K562 (cell line): Measurements from ENCODE around the gene LENG8. TPM values are rescaled to one million over a fixed set of nuclear protein-coding genes. Genes with fewer than 3 reads are reported as not detected.

Experiments used
- ATAC-seq: fragments of 200-7000 bp; cut with Tn5 transposase; 3 replicates; pipeline ENCODE4 v1.9.1; 2020; ENCODE audit warnings: moderate library complexity
- BruUV-seq: library from RNA; stranded (reverse); fragments of 400-500 nt; replicated peaks from 2 replicates; lab custom pipeline; 2021; lab: Mats Ljungman, UMichigan
- CTCF ChIA-PET: fragments of 300-600 bp; formaldehyde crosslinking; extraction: SDS; loops from one replicate; lab custom pipeline; 2021; ENCODE audit warnings: low intra/inter-chr PET ratio; lab: Yijun Ruan, JAX
- POLR2A ChIA-PET: fragments of 300-600, 350-650 bp; sonication (Branson Sonifier 250); formaldehyde crosslinking; extraction: SDS; loops from one replicate; lab custom pipeline; 2021; ENCODE audit warnings: antibody characterized with exemption, inconsistent platforms; lab: Yijun Ruan, JAX
- DNase-seq, 4 experiments: peaks; one replicate each; pipeline versions ENCODE4 v3.0.0 to v3.0.0-alpha.2; 2011 to 2018; ENCODE audit warnings: low spot score in 3 of 4, mixed read lengths in 3 of 4; ENCODE audit errors: extremely low read depth in 1 of 4
- FAIRE-seq: peaks from 2 replicates; lab custom pipeline; 2011; peaks lifted over from hg19 to GRCh38; lab: Jason Lieb, UNC
- H2AFZ ChIP-seq: 2 replicates; pipeline ENCODE4 v1.6.0; 2011; ENCODE audit warnings: low read depth, low read length, control low read depth, inconsistent platforms
- H3K27ac ChIP-seq: fragments of 200-600 bp; 3 replicates; pipeline ENCODE4 v1.8.0; 2011; ENCODE audit warnings: low read depth, mild to moderate bottlenecking, control low read depth, inconsistent platforms, low read length, moderate library complexity, mixed read lengths; ENCODE audit errors: extremely low read depth
- H3K27me3 ChIP-seq, 2 experiments: fragments of 300-600 bp in 1 of 2; 2 replicates in 1 of 2; 3 replicates in 1 of 2; pipeline versions ENCODE4 v1.6.0 to v1.8.0; 2011; ENCODE audit warnings: inconsistent platforms in 2 of 2, low read length in 2 of 2, mild to moderate bottlenecking in 1 of 2, mixed read lengths in 1 of 2, moderate library complexity in 1 of 2; ENCODE audit not compliant: control insufficient read depth in 2 of 2, insufficient read depth in 2 of 2
- H3K36me3 ChIP-seq: fragments of 300-600 bp; 3 replicates; pipeline ENCODE4 v1.8.0; 2011; ENCODE audit warnings: mild to moderate bottlenecking, low read length, inconsistent platforms; ENCODE audit not compliant: control insufficient read depth, insufficient read depth
- H3K4me1 ChIP-seq, 2 experiments: fragments of 200-600 bp in 1 of 2; replicated peaks in 1 of 2; 2 replicates in 1 of 2; 3 replicates in 1 of 2; pipeline versions ENCODE4 v1.5.1 to v1.8.0; 2011; ENCODE audit warnings: inconsistent platforms in 2 of 2, low read length in 2 of 2, mild to moderate bottlenecking in 1 of 2, mixed read lengths in 1 of 2, moderate library complexity in 1 of 2; ENCODE audit not compliant: control insufficient read depth in 2 of 2, insufficient read depth in 2 of 2
- H3K4me2 ChIP-seq: 2 replicates; pipeline ENCODE4 v1.6.1; 2011; ENCODE audit warnings: low read length, control low read depth, inconsistent platforms, mixed read lengths; ENCODE audit not compliant: insufficient read depth
- H3K4me3 ChIP-seq: fragments of 200-600 bp; sonication (generic), shearing (Covaris generic); 2 replicates; pipeline ENCODE4 v1.5.1; 2016; ENCODE audit warnings: control low read depth, inconsistent platforms
- H3K79me2 ChIP-seq: fragments of 200-600 bp; 3 replicates; pipeline ENCODE4 v1.8.0; 2011; ENCODE audit warnings: low read length, inconsistent platforms; ENCODE audit not compliant: control insufficient read depth, insufficient read depth
- H3K9ac ChIP-seq, 2 experiments: 2 replicates each; pipeline versions ENCODE4 v1.6.0 to v1.6.1; 2011; ENCODE audit warnings: low read depth in 2 of 2, low read length in 2 of 2, control low read depth in 1 of 2, inconsistent platforms in 1 of 2, mild to moderate bottlenecking in 1 of 2, mixed read lengths in 1 of 2; ENCODE audit not compliant: insufficient read depth in 1 of 2
- H3K9me1 ChIP-seq: one replicate; pipeline ENCODE4 v1.6.0; 2011; ENCODE audit warnings: inconsistent platforms, mild to moderate bottlenecking, low read length, moderate library complexity; ENCODE audit not compliant: control insufficient read depth, insufficient read depth
- H3K9me3 ChIP-seq: replicated peaks from 2 replicates; pipeline ENCODE4 v1.5.1; 2011; ENCODE audit warnings: low read depth, low read length, inconsistent platforms; ENCODE audit not compliant: control insufficient read depth, insufficient read depth
- H4K20me1 ChIP-seq: replicated peaks from 2 replicates; pipeline ENCODE4 v1.6.1; 2011; ENCODE audit warnings: low read length, inconsistent platforms, mixed read lengths; ENCODE audit not compliant: control insufficient read depth, insufficient read depth
- ZBTB7A ChIP-seq: IDR thresholded peaks from 2 replicates; pipeline ENCODE4 v1.6.1; 2011; ENCODE audit warnings: low read depth, mild to moderate bottlenecking, low read length, moderate library complexity, borderline replicate concordance; ENCODE audit not compliant: control insufficient read depth
- WGBS: fragments of 100-300 bp; shearing (Covaris generic); methylation state at CpG from one replicate; pipeline ENCODE4 v1.1.6; 2016; ENCODE audit warnings: low coverage, mixed read lengths; ENCODE audit not compliant: insufficient coverage; ENCODE audit errors: missing lambda C conversion rate; 5-methylcytosine and 5-hydroxymethylcytosine counted together
- in situ Hi-C: fragments of 300-500 bp; cut with MboI; formaldehyde crosslinking; loops from 4 replicates; pipeline ENCODE4 v1.15.0; 2018; ENCODE audit warnings: inconsistent platforms, mixed read lengths
- intact Hi-C: fragments of 100-400 bp; cut with micrococcal nuclease; formaldehyde crosslinking; loops from 2 replicates; pipeline ENCODE4 v1.14.2; 2022
- polyA plus RNA-seq, 8 experiments: library from polyadenylated mRNA; depleted of rRNA in 4 of 8; stranded (reverse) in 5 of 8; unstranded in 3 of 8; fragments of >200 nt; fragmentation: Nextera tagmentation in 2 of 8; fragmentation: Illumina TruSeq in 1 of 8; extraction: Ambion mirVana in 2 of 8; extraction: Trizol in 1 of 8; gene quantifications; 2 replicates each; pipeline versions ENCODE4 v1.2.1 to v1.2.3, GENCODE V29; 2011 to 2014; ENCODE audit warnings: inconsistent platforms in 1 of 8, missing spikeins in 1 of 8
- total RNA-seq, 7 experiments: library from RNA; depleted of rRNA in 6 of 7; stranded (reverse); fragments of >200 nt in 6 of 7; fragmentation: Illumina TruSeq in 2 of 7; extraction: Trizol in 2 of 7; gene quantifications; 2 replicates each; pipeline versions ENCODE4 v1.2.1 to v1.2.3, GENCODE V29; 2011 to 2021; ENCODE audit warnings: low replicate concordance in 1 of 7
- TF ChIP-seq, protein P1 (sequence below): sonication (generic); formaldehyde crosslinking; IDR thresholded peaks from 2 replicates; pipeline ENCODE4 v1.8.0; 2022; ENCODE audit warnings: mild to moderate bottlenecking, low read depth, missing genetic modification reagents

The LENG8 gene
- total and polyA plus RNA-seq, 9 of the 15 experiments (the other 6 are each of a cell fraction or from before 2014, with no cell fraction given): 0.74 to 146 (median 28.1) TPM

GRCh38 chr19:54470991-54471782 is 22.2 kb downstream of the LENG8 start:
- intact Hi-C loops (no loop called here), in situ Hi-C loops (no loop called here)
- peaks cover 13 to 41% of the 10 kb centered on the region in 2 experiments for H3K27me3 ChIP-seq
- H3K9ac ChIP-seq: no peak overlapping the region
- H3K4me2 ChIP-seq: no peak overlapping the region
- DNase-seq (peak in 1 of 4 experiments; percentile 7), ATAC-seq (no peak), FAIRE-seq (no peak)
- H3K9me3 ChIP-seq: no peaks in the 10 kb centered on the region
- 0 out of 2 replicates have a peak, but pooled peaks cover 3% of the 10 kb centered on the region for H4K20me1 ChIP-seq
- CTCF ChIA-PET: no interaction called here
- no peak overlapping the region for H2AFZ ChIP-seq
- no peaks in the 10 kb centered on the region for H3K36me3 ChIP-seq
- H3K27ac ChIP-seq: no peak overlapping the region
- H3K4me3 ChIP-seq: no peak overlapping the region
- no peaks in the 10 kb centered on the region for H3K9me1 ChIP-seq
- TF ChIP-seq ZBTB7A: peak; percentile 23; the same call in 1 of the 2 replicates
- TF ChIP-seq, protein P1, sequence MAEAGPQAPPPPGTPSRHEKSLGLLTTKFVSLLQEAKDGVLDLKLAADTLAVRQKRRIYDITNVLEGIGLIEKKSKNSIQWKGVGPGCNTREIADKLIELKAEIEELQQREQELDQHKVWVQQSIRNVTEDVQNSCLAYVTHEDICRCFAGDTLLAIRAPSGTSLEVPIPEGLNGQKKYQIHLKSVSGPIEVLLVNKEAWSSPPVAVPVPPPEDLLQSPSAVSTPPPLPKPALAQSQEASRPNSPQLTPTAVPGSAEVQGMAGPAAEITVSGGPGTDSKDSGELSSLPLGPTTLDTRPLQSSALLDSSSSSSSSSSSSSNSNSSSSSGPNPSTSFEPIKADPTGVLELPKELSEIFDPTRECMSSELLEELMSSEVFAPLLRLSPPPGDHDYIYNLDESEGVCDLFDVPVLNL (CRISPR knock-in tag): no peak
- no TSS peak for BruUV-seq
- 28% methylated on average over 49 of the region's 60 CpGs for WGBS
- H3K4me1 ChIP-seq: peaks cover 0 to 20% of the 10 kb centered on the region in 2 experiments; a peak in 2 of 5 replicates
- H3K79me2 ChIP-seq: no peaks in the 10 kb centered on the region
- POLR2A ChIA-PET: interaction anchor here (0.8 to 1.1 kb wide), 2 partner anchors 15 to 19 kb away, joined by 3 read pairs; no protein-coding TSS in a partner anchor
